ENCODE data around the gene DENND5A.

GRCh38 chr11:9231848-9232177, 33.3 kb downstream of the DENND5A start:
- TF ChIP-seq CTCF (IDR thresholded peaks at IDR 0.05; ENCODE audit: low read depth, low read length) (no peak), POLR2A (IDR thresholded peaks at IDR 0.05; ENCODE audit: extremely low read depth, insufficient read length) (no peak), MAX (IDR thresholded peaks at IDR 0.05; ENCODE audit: low read depth, low read length) (no peak)
